Ramos (cell line): ENCODE data around the gene SPATA7.

Experiments
- in situ Hi-C: fragments of 300-500 bp; cut with MboI; formaldehyde crosslinking; loops from one replicate; pipeline ENCODE4 v1.14.3; 2022; ENCODE audit warnings: low sequenced_read_pairs; ENCODE audit not compliant: unreplicated experiment

SPATA7 gene

DNA sequence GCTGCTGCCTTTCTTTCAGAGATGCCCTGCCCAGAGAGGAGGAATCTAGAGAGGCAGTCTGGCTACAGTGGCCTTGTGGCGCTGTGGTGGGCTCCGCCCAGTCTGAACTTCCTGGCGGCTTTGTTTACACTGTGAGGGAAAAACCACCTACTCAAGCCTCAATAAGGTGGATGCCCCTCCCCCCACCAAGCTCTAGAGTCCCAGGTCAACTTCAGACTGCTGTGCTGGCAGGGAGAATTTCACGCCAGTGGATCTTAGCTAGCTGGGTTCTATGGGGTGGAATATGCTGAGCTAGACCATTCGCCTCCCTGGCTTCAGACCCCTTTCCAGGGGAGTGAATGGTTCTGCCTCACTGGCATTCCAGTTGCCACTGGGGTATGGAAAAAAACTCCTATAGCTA is 25.6 kb downstream of the SPATA7 start:
- in situ Hi-C loops: no loop called here

- in situ Hi-C loops: no loop called here
These were observed 32.1 kb downstream of the SPATA7 start for GRCh38 chr14:88417594-88417993.

DNA sequence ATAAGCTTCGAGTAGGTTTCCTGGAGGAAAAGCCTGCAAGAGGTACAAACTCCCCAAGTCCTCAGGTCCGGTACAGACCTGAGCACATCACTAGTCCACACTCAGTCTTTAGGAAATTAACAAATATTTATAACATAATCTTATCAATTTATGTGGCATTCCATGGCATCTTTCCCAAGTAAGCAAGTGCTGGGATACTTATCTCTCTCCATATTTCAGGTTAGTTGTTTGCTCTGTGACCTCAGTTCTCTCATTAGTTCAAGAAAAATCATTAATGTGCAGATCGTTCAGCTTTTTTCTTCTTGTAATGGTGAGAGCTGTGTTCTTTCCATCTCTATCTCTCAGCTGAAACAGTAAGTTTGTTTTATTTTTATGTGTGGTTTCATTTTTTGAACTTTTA is 34.7 kb downstream of the SPATA7 start:
- in situ Hi-C loops: no loop called here

- in situ Hi-C loops: no loop called here
These were observed 35.8 kb downstream of the SPATA7 start for GRCh38 chr14:88421286-88421685.

DNA sequence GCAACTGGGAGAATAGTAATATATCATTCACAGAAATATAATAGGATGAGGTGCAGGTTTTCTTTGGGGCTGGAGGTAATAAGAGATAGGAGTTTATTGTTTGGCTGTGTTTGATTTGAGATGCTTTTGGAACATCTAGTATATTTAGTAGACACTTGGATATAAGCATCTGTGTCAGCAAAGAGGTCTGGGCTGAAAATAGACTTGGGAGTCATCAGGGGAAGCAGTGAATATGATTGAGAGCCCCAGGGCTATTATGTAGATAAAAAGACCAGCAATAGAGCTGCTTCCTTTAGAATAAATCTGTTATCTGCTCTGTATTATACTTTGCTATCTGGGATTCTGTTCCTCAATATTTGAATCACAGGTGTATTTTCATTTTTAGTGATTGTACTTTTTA is 36.6 kb downstream of the SPATA7 start:
- in situ Hi-C loops: no loop called here

DNA sequence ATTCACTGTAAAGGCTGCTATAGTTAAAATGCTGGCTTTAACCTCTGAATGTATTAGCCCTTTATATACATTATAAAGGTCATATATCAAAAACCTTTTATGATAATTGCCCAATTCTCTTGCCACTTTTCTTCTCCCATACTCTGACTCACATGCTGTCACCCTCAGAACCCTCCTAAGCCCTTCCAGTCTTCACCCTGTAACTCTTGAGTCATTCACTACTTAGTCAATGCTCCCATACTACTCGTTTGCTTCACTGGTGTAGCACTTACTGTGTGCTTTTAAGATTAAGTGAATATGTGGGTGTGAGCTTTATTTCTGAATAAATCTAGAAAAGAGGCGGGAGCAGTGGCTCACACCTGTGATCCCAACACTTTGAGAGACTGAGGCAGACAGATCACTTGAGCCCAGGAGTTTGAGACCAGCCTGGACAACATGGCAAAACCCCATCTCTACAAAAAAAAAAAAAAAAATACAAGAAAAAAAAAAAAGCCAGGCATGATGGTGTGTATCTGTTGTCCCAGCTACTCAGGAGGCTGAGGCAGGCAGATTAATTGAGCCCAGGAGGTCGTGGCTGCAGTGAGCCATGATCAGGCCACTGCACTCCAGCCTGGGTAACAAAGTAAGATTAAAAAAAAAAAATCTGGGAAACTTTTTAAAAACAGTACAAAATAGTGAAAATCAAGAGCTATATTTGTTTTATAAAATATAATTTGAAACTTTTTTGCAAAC is 37.6 kb downstream of the SPATA7 start:
- in situ Hi-C loops: no loop called here

- in situ Hi-C loops: no loop called here
These were observed 39.1 kb downstream of the SPATA7 start for GRCh38 chr14:88424573-88424972.

DNA sequence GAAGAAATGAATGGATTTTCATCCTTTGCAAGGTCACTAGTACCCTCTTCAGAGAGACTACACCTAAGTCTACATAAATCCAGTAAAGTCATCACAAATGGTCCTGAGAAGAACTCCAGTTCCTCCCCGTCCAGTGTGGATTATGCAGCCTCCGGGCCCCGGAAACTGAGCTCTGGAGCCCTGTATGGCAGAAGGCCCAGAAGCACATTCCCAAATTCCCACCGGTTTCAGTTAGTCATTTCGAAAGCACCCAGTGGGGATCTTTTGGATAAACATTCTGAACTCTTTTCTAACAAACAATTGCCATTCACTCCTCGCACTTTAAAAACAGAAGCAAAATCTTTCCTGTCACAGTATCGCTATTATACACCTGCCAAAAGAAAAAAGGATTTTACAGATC is 40.8 kb downstream of the SPATA7 start:
- in situ Hi-C loops: no loop called here

DNA sequence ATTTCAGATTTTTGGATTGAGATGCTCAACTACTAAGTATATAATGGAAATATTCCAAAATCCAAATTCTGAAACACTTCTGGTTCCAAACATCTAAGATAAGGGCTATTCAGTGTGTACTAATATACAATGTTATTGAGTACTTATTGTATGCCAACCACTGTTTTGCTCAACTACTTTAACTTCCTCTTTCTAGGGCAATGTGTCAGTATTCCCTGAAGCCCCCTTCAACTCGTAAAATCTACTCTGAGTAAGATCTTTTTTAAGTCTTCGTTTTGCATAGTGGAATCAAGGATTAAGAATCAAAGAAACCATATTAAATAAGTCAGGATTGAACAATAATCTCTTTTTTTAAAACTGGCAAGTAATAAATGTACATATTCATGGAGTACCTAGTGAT is 45.5 kb downstream of the SPATA7 start:
- in situ Hi-C loops: no loop called here

GRCh38 chr14:88437658-88438057 is 52.2 kb downstream of the SPATA7 start:
- in situ Hi-C loops: no loop called here

- in situ Hi-C loops: no loop called here
These were observed 53.6 kb downstream of the SPATA7 start for GRCh38 chr14:88439088-88439487.

DNA sequence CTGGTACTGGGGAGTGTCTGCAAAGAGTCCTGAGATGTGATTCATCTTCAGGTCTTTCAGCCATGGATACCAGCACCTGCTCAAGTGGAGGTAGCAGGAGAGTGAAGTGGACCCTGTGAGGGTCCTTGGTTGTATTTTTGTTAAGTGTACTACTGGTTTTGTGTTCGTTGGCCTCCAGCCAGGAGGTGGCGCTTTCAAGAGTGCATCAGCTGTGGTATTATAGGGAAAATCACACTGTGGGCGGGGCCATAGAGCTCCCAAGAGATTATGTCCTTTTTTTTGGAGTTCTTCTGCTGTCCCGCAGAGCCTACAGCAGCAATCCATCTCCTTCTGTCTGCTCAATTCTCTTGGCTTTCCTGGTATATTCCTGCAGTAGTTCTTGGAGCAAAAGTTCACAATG is 66.8 kb downstream of the SPATA7 start:
- in situ Hi-C loops: no loop called here

GRCh38 chr14:88454886-88455285 is 69.4 kb downstream of the SPATA7 start:
- in situ Hi-C loops: no loop called here

DNA sequence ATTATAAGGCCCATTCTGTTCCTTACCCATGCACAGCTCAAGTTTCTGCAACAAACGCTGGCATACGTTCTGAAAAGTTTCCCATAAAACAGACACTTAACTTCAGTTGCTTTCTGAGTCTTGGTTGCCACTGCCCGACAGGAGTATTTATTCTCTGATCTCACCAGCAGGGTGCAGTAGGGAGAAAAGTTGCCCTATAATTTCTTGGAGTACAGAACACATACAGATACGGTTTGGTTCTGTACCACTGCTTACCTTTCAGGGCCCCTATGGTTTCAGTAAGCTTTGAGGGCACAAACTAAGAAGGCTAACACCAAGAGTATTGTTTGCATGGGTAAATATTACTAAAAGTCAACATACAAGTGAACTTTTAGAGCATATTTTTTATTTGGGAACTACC is 77.9 kb downstream of the SPATA7 start:
- in situ Hi-C loops: no loop called here

DNA sequence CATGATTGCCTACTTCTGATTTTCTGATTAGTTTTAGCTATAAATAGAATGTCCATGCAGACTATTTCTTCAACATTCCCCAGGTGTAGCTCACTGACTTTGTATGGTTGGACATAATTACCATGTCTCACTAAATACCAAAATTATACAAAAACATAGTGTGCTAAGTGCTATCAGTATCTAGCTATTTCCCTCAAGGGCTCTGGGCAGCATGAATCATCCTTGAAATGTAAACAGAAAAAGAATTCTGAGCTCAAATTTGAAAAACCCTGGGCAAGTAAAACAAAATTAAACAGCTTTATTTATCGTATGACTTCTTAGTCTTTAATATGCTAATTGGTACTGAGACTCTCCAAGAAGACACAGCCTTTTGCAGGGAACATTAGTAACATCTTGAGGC is 82.9 kb downstream of the SPATA7 start:
- in situ Hi-C loops: no loop called here

DNA sequence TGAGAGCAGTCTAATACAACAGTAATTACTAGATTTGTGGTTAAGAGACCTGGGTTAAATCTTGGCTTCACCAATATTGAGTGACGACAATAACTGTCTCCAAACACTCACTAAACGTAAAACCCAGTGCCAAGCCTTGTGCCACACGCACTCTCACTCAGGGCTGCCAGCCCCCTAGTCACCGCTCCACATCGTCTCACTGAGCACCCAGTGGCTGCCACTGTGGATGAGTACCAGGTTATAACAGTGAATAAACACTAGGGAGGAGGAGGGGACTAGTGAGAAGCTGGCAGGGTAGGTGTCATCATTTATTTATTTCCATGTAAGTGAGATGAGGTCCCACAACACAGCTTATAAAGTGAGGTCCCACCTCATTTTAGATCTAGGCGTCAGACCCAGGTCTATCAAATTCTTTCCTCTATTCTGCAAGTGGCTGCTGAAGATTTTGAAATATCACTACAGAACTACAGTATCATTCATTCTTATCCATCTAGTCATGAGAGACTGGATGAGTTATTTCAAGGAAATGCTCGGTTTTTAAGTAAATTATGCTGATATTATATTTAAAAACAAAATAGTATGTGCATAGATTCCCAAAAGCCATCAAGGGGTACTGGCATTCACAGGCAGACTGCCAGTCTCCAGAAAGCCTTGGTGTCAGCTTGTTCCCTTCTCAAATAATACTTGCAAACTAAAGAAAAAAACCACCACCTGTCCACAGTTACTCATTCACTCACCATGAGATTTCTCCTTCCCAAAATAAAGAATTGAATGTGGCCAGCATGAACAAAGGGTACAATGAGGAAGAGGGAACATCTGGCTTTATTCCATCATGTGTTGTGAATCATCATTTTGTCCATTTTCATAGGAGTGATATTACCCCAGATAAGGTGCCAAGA is 85.3 kb downstream of the SPATA7 start:
- in situ Hi-C loops: loop anchor here (10.0 kb wide), 1 partner anchor 526 kb away; no protein-coding TSS in a partner anchor

- in situ Hi-C loops: loop anchor here (10.0 kb wide), 1 partner anchor 529 kb away; no protein-coding TSS in a partner anchor
These were observed 88.3 kb downstream of the SPATA7 start for GRCh38 chr14:88473791-88474190.

- in situ Hi-C loops: loop anchor here (10.0 kb wide), 1 partner anchor 531 kb away; no protein-coding TSS in a partner anchor
These were observed 90.8 kb downstream of the SPATA7 start for GRCh38 chr14:88476214-88476774.

- in situ Hi-C loops: loop anchor here (10.0 kb wide), 1 partner anchor 532 kb away; no protein-coding TSS in a partner anchor
These were observed 91.4 kb downstream of the SPATA7 start for GRCh38 chr14:88476825-88477224.

- in situ Hi-C loops: loop anchor here (10.0 kb wide), 1 partner anchor 533 kb away; no protein-coding TSS in a partner anchor
These were observed 92.2 kb downstream of the SPATA7 start for GRCh38 chr14:88477513-88478250.
